WTC11 (cell line): ENCODE results near the gene KCNB1. TPM values are rescaled to one million over a fixed set of nuclear protein-coding genes. Genes with fewer than 3 reads are reported as not detected.

Source experiments
- ATAC-seq: fragments of 200-7000 bp; cut with Tn5 transposase; 2 replicates; pipeline ENCODE4 v1.10.0; 2021; ENCODE audit warnings: mild to moderate bottlenecking, moderate library complexity
- CTCF ChIA-PET: fragments of 300-600 bp; sonication (Branson Sonifier 250); formaldehyde crosslinking; loops from one replicate; lab custom pipeline; 2021; ENCODE audit warnings: antibody characterized with exemption; lab: Charles Lee
- POLR2A ChIA-PET: fragments of 350-600 bp; sonication (Branson Sonifier 250); formaldehyde crosslinking; loops from one replicate; lab custom pipeline; 2021; ENCODE audit warnings: antibody characterized with exemption; lab: Charles Lee
- DNase-seq: peaks from one replicate; pipeline ENCODE4 v3.0.0; 2021; ENCODE audit warnings: low spot score
- H3K27ac Mint-ChIP-seq: 2 replicates; pipeline ENCODE4 v1.8.0; 2021; ENCODE audit warnings: mixed read lengths
- H3K27me3 Mint-ChIP-seq: 2 replicates; pipeline ENCODE4 v1.8.0; 2021; ENCODE audit warnings: low read depth, mild to moderate bottlenecking, moderate library complexity, mixed read lengths
- H3K36me3 Mint-ChIP-seq: 2 replicates; pipeline ENCODE4 v1.8.0; 2021; ENCODE audit warnings: mixed read lengths
- H3K4me1 Mint-ChIP-seq: 2 replicates; pipeline ENCODE4 v1.8.0; 2022; ENCODE audit warnings: mixed read lengths
- H3K4me3 Mint-ChIP-seq: 2 replicates; pipeline ENCODE4 v1.8.0; 2021; ENCODE audit warnings: mild to moderate bottlenecking, moderate library complexity, mixed read lengths
- H3K9me3 Mint-ChIP-seq: 2 replicates; pipeline ENCODE4 v1.8.0; 2021; ENCODE audit warnings: mixed read lengths
- ATF1 ChIP-seq: sonication (generic); formaldehyde crosslinking; IDR thresholded peaks from 2 replicates; pipeline ENCODE4 v1.8.1; 2023; ENCODE audit warnings: mild to moderate bottlenecking, moderate library complexity, missing genetic modification reagents
- CBFB ChIP-seq: sonication (generic); formaldehyde crosslinking; IDR thresholded peaks from 2 replicates; pipeline ENCODE4 v1.8.1; 2022; ENCODE audit warnings: mild to moderate bottlenecking, low read depth, missing genetic modification reagents
- CREM ChIP-seq: sonication (generic); formaldehyde crosslinking; IDR thresholded peaks from 2 replicates; pipeline ENCODE4 v1.8.1; 2022; ENCODE audit warnings: mild to moderate bottlenecking, missing genetic modification reagents, moderate library complexity
- GABPB1 ChIP-seq: sonication (generic); formaldehyde crosslinking; IDR thresholded peaks from 2 replicates; pipeline ENCODE4 v1.8.1; 2023; ENCODE audit warnings: mild to moderate bottlenecking, missing genetic modification reagents
- IRF2 ChIP-seq: sonication (generic); formaldehyde crosslinking; IDR thresholded peaks from 2 replicates; pipeline ENCODE4 v1.8.0; 2022; ENCODE audit warnings: low read depth, missing genetic modification reagents, borderline replicate concordance
- MXD4 ChIP-seq: fragments of 250-450 bp; sonication (Bioruptor Pico); IDR thresholded peaks from 2 replicates; pipeline ENCODE4 v1.8.0; 2021; ENCODE audit warnings: mild to moderate bottlenecking, moderate library complexity, borderline replicate concordance
- NFATC4 ChIP-seq: fragments of 250-450 bp; sonication (Bioruptor Pico); IDR thresholded peaks from 2 replicates; pipeline ENCODE4 v1.9.0; 2021; ENCODE audit warnings: mild to moderate bottlenecking
- NR1H2 ChIP-seq: sonication (generic); formaldehyde crosslinking; IDR thresholded peaks from 2 replicates; pipeline ENCODE4 v1.9.0; 2021; ENCODE audit warnings: mild to moderate bottlenecking, moderate library complexity, missing genetic modification reagents
- NR3C1 ChIP-seq: sonication (generic); formaldehyde crosslinking; conservative IDR thresholded peaks from 2 replicates; pipeline ENCODE4 v1.8.1; 2023; ENCODE audit warnings: low read depth, mild to moderate bottlenecking, missing genetic modification reagents
- OVOL2 ChIP-seq: fragments of 250-450 bp; sonication (Bioruptor Pico); IDR thresholded peaks from 2 replicates; pipeline ENCODE4 v1.9.0; 2021; ENCODE audit warnings: mild to moderate bottlenecking, borderline replicate concordance
- RELA ChIP-seq: sonication (generic); formaldehyde crosslinking; IDR thresholded peaks from 2 replicates; pipeline ENCODE4 v1.8.1; 2022; ENCODE audit warnings: missing genetic modification reagents, mild to moderate bottlenecking, borderline replicate concordance
- RORB ChIP-seq: fragments of 250-450 bp; sonication (Bioruptor Pico); IDR thresholded peaks from 2 replicates; pipeline ENCODE4 v1.9.0; 2021; ENCODE audit warnings: mild to moderate bottlenecking
- SMAD3 ChIP-seq: sonication (generic); formaldehyde crosslinking; IDR thresholded peaks from 2 replicates; pipeline ENCODE4 v1.8.0; 2022; ENCODE audit warnings: missing genetic modification reagents, mild to moderate bottlenecking, borderline replicate concordance
- SMAD4 ChIP-seq: sonication (generic); formaldehyde crosslinking; IDR thresholded peaks from 2 replicates; pipeline ENCODE4 v1.8.0; 2022; ENCODE audit warnings: mild to moderate bottlenecking, missing genetic modification reagents
- SP1 ChIP-seq: sonication (generic); formaldehyde crosslinking; conservative IDR thresholded peaks from 2 replicates; pipeline ENCODE4 v1.8.1; 2022; ENCODE audit warnings: missing genetic modification reagents
- TEAD4 ChIP-seq: sonication (generic); formaldehyde crosslinking; IDR thresholded peaks from 2 replicates; pipeline ENCODE4 v1.8.0; 2022; ENCODE audit warnings: mild to moderate bottlenecking, missing genetic modification reagents
- ZNF121 ChIP-seq: sonication (generic); formaldehyde crosslinking; IDR thresholded peaks from 2 replicates; pipeline ENCODE4 v1.8.0; 2023; ENCODE audit warnings: missing genetic modification reagents
- ZNF317 ChIP-seq: sonication (generic); formaldehyde crosslinking; IDR thresholded peaks from 2 replicates; pipeline ENCODE4 v1.8.1; 2023; ENCODE audit warnings: low read depth, mild to moderate bottlenecking, moderate library complexity, missing genetic modification reagents, borderline replicate concordance
- total RNA-seq: library from RNA; stranded (reverse); gene quantifications from 3 replicates; pipeline ENCODE4 v1.2.3, GENCODE V29; 2021
- TF ChIP-seq, protein P1 (sequence below): sonication (generic); formaldehyde crosslinking; IDR thresholded peaks from 2 replicates; pipeline ENCODE4 v1.8.0; 2023; ENCODE audit warnings: missing genetic modification reagents, mild to moderate bottlenecking, borderline replicate concordance
- TF ChIP-seq, protein P2 (sequence below): sonication (generic); formaldehyde crosslinking; IDR thresholded peaks from 2 replicates; pipeline ENCODE4 v1.8.1; 2022; ENCODE audit warnings: mild to moderate bottlenecking, moderate library complexity, missing genetic modification reagents
- TF ChIP-seq, protein P3 (sequence below): sonication (generic); formaldehyde crosslinking; IDR thresholded peaks from 2 replicates; pipeline ENCODE4 v1.8.1; 2023; ENCODE audit warnings: mild to moderate bottlenecking, missing genetic modification reagents, moderate library complexity
- TF ChIP-seq, protein P4 (sequence below): sonication (generic); formaldehyde crosslinking; IDR thresholded peaks from 2 replicates; pipeline ENCODE4 v1.8.1; 2023; ENCODE audit warnings: mild to moderate bottlenecking, moderate library complexity, missing genetic modification reagents
- TF ChIP-seq, protein P5 (sequence below): sonication (generic); formaldehyde crosslinking; IDR thresholded peaks from 2 replicates; pipeline ENCODE4 v1.8.1; 2022; ENCODE audit warnings: low read depth, missing genetic modification reagents, borderline replicate concordance
- TF ChIP-seq, protein P6 (sequence below): sonication (generic); formaldehyde crosslinking; IDR thresholded peaks from 2 replicates; pipeline ENCODE4 v1.8.0; 2022; ENCODE audit warnings: mild to moderate bottlenecking, missing genetic modification reagents

The KCNB1 gene
- total RNA-seq, 1 experiment from 2014 or later, result 1.1 TPM

DNA sequence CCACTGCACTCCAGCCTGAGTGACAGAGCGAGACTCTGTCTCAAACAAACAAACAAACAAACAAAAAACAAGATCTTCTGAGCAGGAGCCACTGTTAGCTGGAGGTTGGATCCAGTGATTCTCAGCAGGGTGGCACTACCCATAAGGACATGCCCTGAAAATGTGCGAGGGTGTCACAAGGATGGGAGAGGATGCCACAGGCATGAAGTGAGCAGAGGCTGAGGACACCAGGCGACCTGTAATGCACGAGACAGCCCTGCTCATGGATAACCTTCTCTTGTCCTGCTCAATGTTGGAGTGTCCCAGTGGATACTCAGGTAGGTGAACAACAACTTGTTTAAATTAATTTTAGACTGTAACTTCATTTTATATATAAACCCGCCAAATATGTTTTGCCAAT is 76.8 kb downstream of the KCNB1 start (continued):
- TF ChIP-seq SP1 (CRISPR knock-in tag), result no peak
- no peak for TF ChIP-seq RELA (CRISPR knock-in tag)
- TF ChIP-seq NFATC4 (CRISPR knock-in tag), result no peak
- no peak for TF ChIP-seq NR3C1 (CRISPR knock-in tag)
- TF ChIP-seq, protein P1, sequence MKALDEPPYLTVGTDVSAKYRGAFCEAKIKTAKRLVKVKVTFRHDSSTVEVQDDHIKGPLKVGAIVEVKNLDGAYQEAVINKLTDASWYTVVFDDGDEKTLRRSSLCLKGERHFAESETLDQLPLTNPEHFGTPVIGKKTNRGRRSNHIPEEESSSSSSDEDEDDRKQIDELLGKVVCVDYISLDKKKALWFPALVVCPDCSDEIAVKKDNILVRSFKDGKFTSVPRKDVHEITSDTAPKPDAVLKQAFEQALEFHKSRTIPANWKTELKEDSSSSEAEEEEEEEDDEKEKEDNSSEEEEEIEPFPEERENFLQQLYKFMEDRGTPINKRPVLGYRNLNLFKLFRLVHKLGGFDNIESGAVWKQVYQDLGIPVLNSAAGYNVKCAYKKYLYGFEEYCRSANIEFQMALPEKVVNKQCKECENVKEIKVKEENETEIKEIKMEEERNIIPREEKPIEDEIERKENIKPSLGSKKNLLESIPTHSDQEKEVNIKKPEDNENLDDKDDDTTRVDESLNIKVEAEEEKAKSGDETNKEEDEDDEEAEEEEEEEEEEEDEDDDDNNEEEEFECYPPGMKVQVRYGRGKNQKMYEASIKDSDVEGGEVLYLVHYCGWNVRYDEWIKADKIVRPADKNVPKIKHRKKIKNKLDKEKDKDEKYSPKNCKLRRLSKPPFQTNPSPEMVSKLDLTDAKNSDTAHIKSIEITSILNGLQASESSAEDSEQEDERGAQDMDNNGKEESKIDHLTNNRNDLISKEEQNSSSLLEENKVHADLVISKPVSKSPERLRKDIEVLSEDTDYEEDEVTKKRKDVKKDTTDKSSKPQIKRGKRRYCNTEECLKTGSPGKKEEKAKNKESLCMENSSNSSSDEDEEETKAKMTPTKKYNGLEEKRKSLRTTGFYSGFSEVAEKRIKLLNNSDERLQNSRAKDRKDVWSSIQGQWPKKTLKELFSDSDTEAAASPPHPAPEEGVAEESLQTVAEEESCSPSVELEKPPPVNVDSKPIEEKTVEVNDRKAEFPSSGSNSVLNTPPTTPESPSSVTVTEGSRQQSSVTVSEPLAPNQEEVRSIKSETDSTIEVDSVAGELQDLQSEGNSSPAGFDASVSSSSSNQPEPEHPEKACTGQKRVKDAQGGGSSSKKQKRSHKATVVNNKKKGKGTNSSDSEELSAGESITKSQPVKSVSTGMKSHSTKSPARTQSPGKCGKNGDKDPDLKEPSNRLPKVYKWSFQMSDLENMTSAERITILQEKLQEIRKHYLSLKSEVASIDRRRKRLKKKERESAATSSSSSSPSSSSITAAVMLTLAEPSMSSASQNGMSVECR, result no peak
- TF ChIP-seq, protein P2, sequence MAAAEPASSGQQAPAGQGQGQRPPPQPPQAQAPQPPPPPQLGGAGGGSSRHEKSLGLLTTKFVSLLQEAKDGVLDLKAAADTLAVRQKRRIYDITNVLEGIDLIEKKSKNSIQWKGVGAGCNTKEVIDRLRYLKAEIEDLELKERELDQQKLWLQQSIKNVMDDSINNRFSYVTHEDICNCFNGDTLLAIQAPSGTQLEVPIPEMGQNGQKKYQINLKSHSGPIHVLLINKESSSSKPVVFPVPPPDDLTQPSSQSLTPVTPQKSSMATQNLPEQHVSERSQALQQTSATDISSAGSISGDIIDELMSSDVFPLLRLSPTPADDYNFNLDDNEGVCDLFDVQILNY (CRISPR knock-in tag), result no peak
- TF ChIP-seq NR1H2 (CRISPR knock-in tag), result no peak
- no peak for TF ChIP-seq IRF2 (CRISPR knock-in tag)

DNA sequence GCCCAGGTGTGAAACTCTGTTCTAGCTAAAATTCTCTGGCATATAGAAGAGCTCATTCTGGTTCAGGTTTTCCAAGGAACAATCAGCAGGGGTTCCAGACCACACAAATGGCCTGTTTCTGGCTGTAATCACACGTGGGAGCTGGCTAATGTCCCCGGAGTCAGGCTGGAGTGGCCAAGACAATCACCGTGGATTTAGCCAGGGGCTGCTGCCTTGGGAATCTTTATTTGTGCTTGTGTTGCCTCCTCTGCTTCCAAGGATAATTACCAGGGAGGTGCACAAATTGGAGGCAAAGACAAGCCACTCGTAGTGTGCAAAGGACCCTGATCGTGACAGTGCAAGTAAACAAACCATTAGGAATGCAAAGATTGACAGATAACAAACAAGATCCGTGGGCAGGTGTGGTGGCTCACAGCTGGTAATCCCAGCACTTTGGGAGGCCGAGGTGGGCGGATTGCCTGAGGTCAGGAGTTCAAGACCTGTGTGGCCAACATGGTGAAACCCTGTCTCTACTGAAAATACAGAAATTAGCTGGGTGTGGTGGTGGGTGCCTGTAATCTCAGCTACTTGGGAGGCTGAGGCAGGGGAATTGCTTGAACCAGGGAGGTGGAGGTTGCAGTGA is 77.3 kb downstream of the KCNB1 start:
- POLR2A ChIA-PET, result no interaction called here
- CTCF ChIA-PET, result interaction anchor here (0.8 to 1.9 kb wide), 6 partner anchors 8 to 129 kb away, joined by 3 to 8 read pairs (median 4); no protein-coding TSS in a partner anchor
- no peak overlapping the region for H3K4me3 Mint-ChIP-seq

DNA sequence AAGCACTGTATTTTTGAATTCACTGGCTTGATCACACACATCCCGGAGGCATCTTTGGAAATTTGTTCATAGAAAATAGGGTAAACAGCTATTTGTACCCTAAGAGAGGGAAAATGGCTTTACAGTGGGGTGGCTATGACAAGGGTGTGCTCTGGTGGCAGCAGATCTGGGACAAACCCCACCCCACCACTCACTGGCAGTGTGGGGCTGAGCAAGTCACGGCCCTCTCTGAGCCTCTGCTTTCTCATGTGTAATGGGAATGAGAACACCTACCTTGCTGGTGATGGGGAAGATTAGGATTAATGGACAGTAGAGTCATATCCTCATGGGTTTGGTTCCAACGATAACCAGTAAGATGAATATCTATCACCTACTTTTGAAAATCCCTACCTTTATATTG is 78.0 kb downstream of the KCNB1 start:
- CTCF ChIA-PET, result interaction anchor here (0.6 to 1.9 kb wide), 7 partner anchors 7 to 162 kb away, joined by 3 to 8 read pairs (median 4); no protein-coding TSS in a partner anchor
- H3K9me3 Mint-ChIP-seq, result peaks cover 12% of the 10 kb centered on the region
- POLR2A ChIA-PET, result no interaction called here
- H3K27me3 Mint-ChIP-seq, result no peaks in the 10 kb centered on the region
- H3K4me3 Mint-ChIP-seq, result no peak overlapping the region
- TF ChIP-seq GABPB1 (CRISPR knock-in tag) (no peak), TEAD4 (CRISPR knock-in tag) (no peak), SMAD3 (CRISPR knock-in tag) (no peak), OVOL2 (no peak), ZNF317 (CRISPR knock-in tag) (no peak), MXD4 (CRISPR knock-in tag) (no peak), ATF1 (CRISPR knock-in tag) (no peak), IRF2 (CRISPR knock-in tag) (no peak)
- TF ChIP-seq, protein P3, sequence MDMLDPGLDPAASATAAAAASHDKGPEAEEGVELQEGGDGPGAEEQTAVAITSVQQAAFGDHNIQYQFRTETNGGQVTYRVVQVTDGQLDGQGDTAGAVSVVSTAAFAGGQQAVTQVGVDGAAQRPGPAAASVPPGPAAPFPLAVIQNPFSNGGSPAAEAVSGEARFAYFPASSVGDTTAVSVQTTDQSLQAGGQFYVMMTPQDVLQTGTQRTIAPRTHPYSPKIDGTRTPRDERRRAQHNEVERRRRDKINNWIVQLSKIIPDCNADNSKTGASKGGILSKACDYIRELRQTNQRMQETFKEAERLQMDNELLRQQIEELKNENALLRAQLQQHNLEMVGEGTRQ, result no peak
- TF ChIP-seq, protein P4, sequence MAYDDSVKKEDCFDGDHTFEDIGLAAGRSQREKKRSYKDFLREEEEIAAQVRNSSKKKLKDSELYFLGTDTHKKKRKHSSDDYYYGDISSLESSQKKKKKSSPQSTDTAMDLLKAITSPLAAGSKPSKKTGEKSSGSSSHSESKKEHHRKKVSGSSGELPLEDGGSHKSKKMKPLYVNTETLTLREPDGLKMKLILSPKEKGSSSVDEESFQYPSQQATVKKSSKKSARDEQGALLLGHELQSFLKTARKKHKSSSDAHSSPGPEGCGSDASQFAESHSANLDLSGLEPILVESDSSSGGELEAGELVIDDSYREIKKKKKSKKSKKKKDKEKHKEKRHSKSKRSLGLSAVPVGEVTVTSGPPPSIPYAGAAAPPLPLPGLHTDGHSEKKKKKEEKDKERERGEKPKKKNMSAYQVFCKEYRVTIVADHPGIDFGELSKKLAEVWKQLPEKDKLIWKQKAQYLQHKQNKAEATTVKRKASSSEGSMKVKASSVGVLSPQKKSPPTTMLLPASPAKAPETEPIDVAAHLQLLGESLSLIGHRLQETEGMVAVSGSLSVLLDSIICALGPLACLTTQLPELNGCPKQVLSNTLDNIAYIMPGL, result no peak
- TF ChIP-seq, protein P5, sequence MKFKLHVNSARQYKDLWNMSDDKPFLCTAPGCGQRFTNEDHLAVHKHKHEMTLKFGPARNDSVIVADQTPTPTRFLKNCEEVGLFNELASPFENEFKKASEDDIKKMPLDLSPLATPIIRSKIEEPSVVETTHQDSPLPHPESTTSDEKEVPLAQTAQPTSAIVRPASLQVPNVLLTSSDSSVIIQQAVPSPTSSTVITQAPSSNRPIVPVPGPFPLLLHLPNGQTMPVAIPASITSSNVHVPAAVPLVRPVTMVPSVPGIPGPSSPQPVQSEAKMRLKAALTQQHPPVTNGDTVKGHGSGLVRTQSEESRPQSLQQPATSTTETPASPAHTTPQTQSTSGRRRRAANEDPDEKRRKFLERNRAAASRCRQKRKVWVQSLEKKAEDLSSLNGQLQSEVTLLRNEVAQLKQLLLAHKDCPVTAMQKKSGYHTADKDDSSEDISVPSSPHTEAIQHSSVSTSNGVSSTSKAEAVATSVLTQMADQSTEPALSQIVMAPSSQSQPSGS (CRISPR knock-in tag), result no peak
- no peaks in the 10 kb centered on the region for H3K36me3 Mint-ChIP-seq
- ATAC-seq, result no peak
- no peak overlapping the region for H3K27ac Mint-ChIP-seq
- H3K4me1 Mint-ChIP-seq, result peaks cover 21% of the 10 kb centered on the region
- no peak for DNase-seq

More for the DNA sequence above, 77.3 kb downstream of the KCNB1 start:
- Mint-ChIP-seq H3K9me3 (peaks cover 12% of the 10 kb centered on the region), H3K27ac (peak overlapping the region; percentile 83), H3K36me3 (no peaks in the 10 kb centered on the region), H3K4me1 (peaks cover 21% of the 10 kb centered on the region), H3K27me3 (no peaks in the 10 kb centered on the region; the same call in 1 of the 2 replicates)
- ATAC-seq (no peak), DNase-seq (no peak)
- TF ChIP-seq CREM (CRISPR knock-in tag), result no peak
- no peak for TF ChIP-seq CBFB (CRISPR knock-in tag)
- TF ChIP-seq NR1H2 (CRISPR knock-in tag), result no peak
- TF ChIP-seq ZNF121 (CRISPR knock-in tag), result 0 out of 2 replicates have a peak, but pooled peaks have one; percentile 3
- TF ChIP-seq RORB (CRISPR knock-in tag), result no peak
- no peak for TF ChIP-seq SMAD4
- TF ChIP-seq, protein P6, sequence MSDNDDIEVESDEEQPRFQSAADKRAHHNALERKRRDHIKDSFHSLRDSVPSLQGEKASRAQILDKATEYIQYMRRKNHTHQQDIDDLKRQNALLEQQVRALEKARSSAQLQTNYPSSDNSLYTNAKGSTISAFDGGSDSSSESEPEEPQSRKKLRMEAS (CRISPR knock-in tag), result no peak
